Mucosa of descending colon (tissue), 3 donors: ENCODE measurements around the gene TXNDC11. TPM values are rescaled to one million over a fixed set of nuclear protein-coding genes. Genes with fewer than 3 reads are reported as not detected.

Experiments
- ATAC-seq: fragments of 200-7000 bp; cut with Tn5 transposase; one replicate; pipeline ENCODE4 v1.9.1; 2020; ENCODE audit warnings: mild to moderate bottlenecking, moderate library complexity
- DNase-seq, 3 donors: peaks; one replicate each; pipeline ENCODE4 v3.0.0-alpha.2; 2020
- H3K36me3 ChIP-seq: fragments of 200-600 bp; one replicate; pipeline ENCODE4 v1.8.0; 2021; ENCODE audit warnings: low read depth, mild to moderate bottlenecking
- H3K4me1 ChIP-seq: fragments of 200-600 bp; one replicate; pipeline ENCODE4 v1.8.0; 2021; ENCODE audit warnings: low read depth, mild to moderate bottlenecking
- H3K4me3 ChIP-seq: fragments of 200-600 bp; one replicate; pipeline ENCODE4 v1.8.0; 2021; ENCODE audit warnings: mild to moderate bottlenecking
- H3K9me3 ChIP-seq: fragments of 200-600 bp; one replicate; pipeline ENCODE4 v1.8.0; 2021; ENCODE audit warnings: mild to moderate bottlenecking
- intact Hi-C, 2 donors: fragments of 100-400 bp; cut with DNase I in 1 of 2; cut with micrococcal nuclease in 1 of 2; formaldehyde crosslinking; loops; one replicate each; pipeline versions ENCODE4 v1.11.0 to v1.11.1; 2022; cut with DNase I, micrococcal nuclease
- total RNA-seq, 3 donors: library from RNA; stranded (reverse); fragmentation: NEBNext Ultra II Directional in 2 of 3; extraction: Animal tissue kit (Norgen Biotek cat#: 25700) in 2 of 3; gene quantifications; one replicate each; pipeline versions ENCODE4 v1.2.1 to v1.2.4, GENCODE V29; 2021 to 2023
- TF ChIP-seq, protein P1 (sequence below): fragments of 200-600 bp; IDR thresholded peaks from one replicate; pipeline ENCODE4 v1.8.0; 2022; ENCODE audit warnings: antibody characterized with exemption, mild to moderate bottlenecking
- donor health status: DM: no; HTN: no; CAD: no; lungs with moderate emphysema.
- donor health status: DM: no; HTN: no; CAD: no.
- donor health status: DM: no; HTN: yes; CAD: no.

Gene TXNDC11
- total RNA-seq, 3 donors from 2014 or later, result 52.3 to 71.9 (median 60.3) TPM

DNA sequence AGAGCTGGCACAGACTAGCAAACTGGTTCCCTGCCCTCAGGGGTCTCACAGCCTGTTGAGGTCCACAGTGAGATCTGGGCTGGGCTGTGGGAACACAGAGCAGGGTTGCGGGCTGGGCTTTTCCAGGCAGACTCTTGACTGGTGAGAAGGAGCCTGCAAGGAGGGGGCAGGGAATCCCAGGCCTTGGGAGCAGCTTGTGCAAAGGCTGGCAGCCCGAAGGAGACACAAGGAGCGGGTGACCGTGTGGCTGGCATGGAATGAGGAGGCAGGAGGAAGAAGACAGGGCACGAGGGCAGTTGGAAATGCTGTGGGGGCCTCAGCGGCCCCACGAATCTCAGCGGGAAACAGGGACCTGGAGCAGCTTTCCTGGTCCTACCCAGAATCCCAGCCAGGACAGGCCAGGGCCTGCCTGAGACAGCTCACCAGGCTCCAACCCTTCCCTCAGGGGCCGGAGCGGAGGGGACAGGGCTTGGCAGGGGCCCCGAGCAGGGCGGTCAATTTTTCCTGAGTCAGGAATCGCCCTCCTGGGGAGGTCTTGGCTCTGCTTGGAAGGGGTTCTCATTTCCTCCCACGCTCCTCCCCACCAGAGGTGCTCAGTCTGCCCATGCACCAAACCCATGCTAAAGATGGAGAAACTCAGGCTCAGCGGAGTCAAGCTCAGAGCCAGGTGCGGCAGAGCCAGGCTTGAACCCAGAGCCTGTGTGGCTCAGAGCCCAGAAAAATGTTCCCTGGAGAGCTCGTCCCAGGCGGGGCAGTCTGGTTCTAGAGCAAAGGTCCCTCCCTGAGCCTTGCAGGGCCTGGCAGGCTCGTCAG is 83.6 kb downstream of the TXNDC11 start:
- no peaks in the 10 kb centered on the region for H3K4me1 ChIP-seq
- no peak overlapping the region for H3K4me3 ChIP-seq
- H3K36me3 ChIP-seq, result no peaks in the 10 kb centered on the region
- no peaks in the 10 kb centered on the region for H3K9me3 ChIP-seq
- ATAC-seq, result peak; percentile 27
- intact Hi-C loops, result no loop called here
- TF ChIP-seq, protein P1, sequence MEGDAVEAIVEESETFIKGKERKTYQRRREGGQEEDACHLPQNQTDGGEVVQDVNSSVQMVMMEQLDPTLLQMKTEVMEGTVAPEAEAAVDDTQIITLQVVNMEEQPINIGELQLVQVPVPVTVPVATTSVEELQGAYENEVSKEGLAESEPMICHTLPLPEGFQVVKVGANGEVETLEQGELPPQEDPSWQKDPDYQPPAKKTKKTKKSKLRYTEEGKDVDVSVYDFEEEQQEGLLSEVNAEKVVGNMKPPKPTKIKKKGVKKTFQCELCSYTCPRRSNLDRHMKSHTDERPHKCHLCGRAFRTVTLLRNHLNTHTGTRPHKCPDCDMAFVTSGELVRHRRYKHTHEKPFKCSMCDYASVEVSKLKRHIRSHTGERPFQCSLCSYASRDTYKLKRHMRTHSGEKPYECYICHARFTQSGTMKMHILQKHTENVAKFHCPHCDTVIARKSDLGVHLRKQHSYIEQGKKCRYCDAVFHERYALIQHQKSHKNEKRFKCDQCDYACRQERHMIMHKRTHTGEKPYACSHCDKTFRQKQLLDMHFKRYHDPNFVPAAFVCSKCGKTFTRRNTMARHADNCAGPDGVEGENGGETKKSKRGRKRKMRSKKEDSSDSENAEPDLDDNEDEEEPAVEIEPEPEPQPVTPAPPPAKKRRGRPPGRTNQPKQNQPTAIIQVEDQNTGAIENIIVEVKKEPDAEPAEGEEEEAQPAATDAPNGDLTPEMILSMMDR, result no peak
- no peak for DNase-seq

DNA sequence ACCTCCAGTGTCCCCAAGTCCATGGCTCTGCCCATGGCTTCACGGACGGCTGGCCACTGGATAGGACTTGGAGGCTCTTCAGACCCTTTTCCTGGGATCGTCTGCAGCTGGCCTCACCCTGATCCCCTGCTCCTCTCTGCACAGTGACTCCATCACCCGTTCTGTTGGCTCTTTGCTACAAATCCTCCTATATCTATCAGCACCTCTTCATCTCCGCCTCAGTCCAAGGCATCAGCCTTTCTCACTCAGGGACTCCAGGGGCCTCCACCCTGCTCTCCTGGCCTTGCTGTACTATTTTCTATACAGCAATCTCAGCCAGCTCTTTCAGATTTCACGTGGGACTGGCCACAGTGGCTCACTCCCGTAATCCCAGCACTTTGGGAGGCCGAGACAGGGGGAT is 85.1 kb downstream of the TXNDC11 start:
- DNase-seq, result no peak
- no peaks in the 10 kb centered on the region for H3K4me1 ChIP-seq
- no peaks in the 10 kb centered on the region for H3K36me3 ChIP-seq
- no peak overlapping the region for H3K4me3 ChIP-seq
- no peak for ATAC-seq
- H3K9me3 ChIP-seq, result no peaks in the 10 kb centered on the region
- TF ChIP-seq, protein P1, result no peak
- intact Hi-C loops, result no loop called here

DNA sequence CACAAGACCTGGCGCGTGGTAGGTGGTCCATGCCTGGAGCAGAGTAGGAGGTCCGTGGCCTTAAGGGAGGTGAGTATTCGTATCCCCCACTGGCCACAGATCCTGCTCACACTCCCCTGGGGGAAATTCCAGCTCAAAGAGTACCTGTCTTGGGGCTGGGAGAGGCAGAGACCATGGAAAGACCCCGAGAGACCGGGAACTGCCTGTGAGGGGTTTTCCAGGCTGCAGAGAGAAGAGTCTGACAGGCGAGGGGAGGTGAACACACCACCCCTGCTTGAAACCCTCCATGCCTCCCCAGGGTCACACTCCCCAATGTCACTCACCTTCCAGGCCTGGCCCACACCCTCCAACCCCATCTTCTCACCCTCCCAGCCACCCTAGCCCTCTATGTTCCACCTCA is 87.0 kb downstream of the TXNDC11 start:
- Histone ChIP-seq H3K9me3 (no peaks in the 10 kb centered on the region), H3K4me1 (no peaks in the 10 kb centered on the region), H3K4me3 (no peak overlapping the region), H3K36me3 (no peaks in the 10 kb centered on the region)
- DNase-seq, result no peak
- intact Hi-C loops, result no loop called here
- TF ChIP-seq, protein P1, result no peak
- no peak for ATAC-seq

DNA sequence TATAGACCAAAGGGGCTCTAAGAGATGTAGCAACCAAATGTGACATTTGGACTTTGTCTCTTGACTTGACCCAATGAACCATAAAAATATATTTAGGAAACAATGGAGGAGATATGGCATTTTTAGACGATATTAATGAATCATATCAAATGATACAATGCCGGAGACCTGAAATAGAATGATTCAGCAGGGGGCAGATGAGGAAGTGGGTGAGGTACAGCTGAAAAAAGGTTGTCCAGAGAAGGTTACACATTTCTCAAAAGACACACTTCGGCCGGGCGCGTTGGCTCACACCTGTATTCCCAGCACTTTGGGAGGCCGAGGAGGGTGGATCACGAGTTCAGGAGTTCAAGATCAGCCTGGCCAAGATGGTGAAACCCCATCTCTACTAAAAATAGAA is 90.9 kb downstream of the TXNDC11 start:
- DNase-seq (no peak), ATAC-seq (no peak)
- Histone ChIP-seq H3K36me3 (no peaks in the 10 kb centered on the region), H3K9me3 (no peaks in the 10 kb centered on the region), H3K4me3 (no peak overlapping the region), H3K4me1 (no peaks in the 10 kb centered on the region)
- TF ChIP-seq, protein P1, result no peak
- intact Hi-C loops, result no loop called here

DNA sequence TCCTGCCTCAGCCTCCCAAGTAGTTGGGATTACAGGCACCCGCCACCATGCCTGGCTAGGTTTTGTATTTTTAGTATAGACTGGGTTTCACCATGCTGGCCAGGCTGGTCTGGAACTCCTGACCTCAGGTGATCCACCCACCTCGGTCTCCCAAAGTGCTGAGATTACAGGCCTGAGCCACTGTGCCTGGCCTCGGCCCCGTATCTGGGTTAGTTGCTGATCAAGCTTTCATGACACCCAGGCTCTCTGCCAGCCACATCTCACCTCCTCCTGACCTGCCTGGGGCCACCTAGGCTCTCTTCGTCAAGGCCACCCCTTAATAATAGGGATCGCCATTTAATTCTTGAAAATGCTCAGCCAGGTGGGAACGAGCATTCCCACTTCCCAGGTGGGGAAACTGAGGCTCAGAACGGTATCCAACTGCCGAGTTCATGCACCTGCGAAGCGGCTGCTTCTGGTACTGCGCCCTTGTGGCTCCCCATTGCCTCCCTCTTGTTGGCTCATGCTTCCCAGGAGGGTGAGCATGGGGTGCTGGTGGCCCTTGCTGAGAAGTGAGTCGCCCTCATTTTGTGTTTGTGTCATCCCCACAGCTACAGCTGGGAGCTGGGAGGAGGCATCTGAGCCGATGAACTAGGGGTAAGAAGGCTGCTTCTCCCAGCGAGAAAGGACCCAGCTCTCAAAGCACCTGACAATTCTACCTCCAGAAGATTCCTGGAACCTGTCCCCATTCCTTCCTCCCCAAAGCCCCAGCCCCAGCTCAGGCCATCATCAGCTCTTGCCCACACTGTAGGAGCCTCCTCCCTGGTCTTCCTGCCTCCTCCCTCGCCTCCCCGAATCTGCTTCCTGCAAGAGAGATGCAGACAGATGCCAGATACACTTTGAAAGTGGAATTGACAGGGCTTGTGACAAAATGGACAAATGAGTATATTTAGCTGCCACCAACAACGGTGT is 91.7 kb downstream of the TXNDC11 start:
- Histone ChIP-seq H3K36me3 (no peaks in the 10 kb centered on the region), H3K4me1 (no peaks in the 10 kb centered on the region), H3K4me3 (no peak overlapping the region), H3K9me3 (no peaks in the 10 kb centered on the region)
- intact Hi-C loops, result no loop called here
- TF ChIP-seq, protein P1, result no peak
- ATAC-seq (no peak), DNase-seq (no peak)
